Measurements from ENCODE around the gene KRT3.

The KRT3 gene

DNA sequence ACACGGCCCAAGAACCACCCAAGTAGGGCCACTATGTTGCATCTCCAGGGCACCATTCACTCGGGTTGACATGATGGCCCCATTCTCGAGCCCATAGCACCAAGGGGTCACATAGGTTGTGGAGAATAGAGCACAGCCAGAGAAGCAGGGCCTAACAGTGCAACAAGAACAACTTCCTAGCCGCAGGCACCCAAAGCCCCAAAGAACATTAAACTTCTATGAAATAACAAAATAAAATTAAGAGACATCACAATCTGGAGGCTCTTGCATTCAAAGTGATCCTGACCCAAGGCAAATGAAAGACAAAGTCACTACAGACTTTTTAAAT is 16.1 kb upstream of the KRT3 start:
- TF ChIP-seq, protein P1, sequence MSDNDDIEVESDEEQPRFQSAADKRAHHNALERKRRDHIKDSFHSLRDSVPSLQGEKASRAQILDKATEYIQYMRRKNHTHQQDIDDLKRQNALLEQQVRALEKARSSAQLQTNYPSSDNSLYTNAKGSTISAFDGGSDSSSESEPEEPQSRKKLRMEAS (IDR thresholded peaks at IDR 0.05): no peak
- TF ChIP-seq TCF12 (IDR thresholded peaks at IDR 0.05; ENCODE audit: low read depth) (no peak), FOXM1 (IDR thresholded peaks at IDR 0.05; ENCODE audit: borderline replicate concordance, low read depth) (no peak), NFIC (IDR thresholded peaks at IDR 0.05) (no peak), CEBPB (IDR thresholded peaks at IDR 0.05) (no peak), CREB1 (IDR thresholded peaks at IDR 0.05; ENCODE audit: low read depth) (no peak), ZBTB7A (IDR thresholded peaks at IDR 0.05; ENCODE audit: low read depth) (no peak)
- TF ChIP-seq, protein P2, sequence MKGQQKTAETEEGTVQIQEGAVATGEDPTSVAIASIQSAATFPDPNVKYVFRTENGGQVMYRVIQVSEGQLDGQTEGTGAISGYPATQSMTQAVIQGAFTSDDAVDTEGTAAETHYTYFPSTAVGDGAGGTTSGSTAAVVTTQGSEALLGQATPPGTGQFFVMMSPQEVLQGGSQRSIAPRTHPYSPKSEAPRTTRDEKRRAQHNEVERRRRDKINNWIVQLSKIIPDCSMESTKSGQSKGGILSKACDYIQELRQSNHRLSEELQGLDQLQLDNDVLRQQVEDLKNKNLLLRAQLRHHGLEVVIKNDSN (IDR thresholded peaks at IDR 0.05): no peak

DNA sequence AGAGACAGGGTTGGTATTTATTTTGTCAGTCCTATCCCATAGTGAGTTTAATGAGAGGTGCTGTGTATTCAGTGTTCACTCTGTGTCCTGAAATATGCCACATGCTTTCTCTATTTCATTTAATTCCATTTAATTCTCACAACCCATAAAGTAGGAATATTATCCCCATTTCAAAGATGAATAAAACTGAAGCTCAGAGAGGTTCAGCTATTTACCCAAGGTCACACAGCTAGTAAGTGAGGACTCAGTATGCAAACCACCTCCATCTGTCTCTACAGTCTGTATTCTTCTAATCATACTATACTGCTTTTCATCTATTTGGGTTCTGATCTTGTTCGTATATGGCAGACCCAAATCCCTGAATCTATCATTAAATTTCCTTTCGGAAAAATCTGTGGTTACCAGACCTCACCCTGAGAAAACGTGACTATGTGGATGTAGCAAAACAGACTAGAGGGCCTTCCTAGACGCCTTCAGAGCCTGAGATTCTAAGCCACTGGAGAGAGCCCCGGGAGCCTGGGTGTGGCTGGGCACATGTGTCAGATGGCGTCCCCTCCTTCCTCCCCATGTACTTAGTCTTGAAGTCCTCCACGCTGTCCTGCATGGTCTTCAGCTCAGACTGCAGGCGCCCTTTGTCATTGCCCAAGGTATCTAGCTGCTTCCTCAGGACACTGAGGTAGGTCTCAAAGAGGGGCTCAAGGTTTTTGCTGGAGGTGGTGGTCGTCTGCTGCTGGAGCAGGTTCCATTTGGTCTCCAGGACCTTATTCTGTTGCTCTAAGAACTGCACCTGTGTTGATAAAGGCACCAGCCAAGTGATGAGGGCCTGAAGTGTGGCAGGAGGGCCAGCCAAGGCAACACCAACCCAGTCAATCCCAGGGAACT is 15.5 kb upstream of the KRT3 start:
- no peak for TF ChIP-seq RAD21 (IDR thresholded peaks at IDR 0.05; ENCODE audit: low read depth)
- TF ChIP-seq CEBPB (IDR thresholded peaks at IDR 0.05): no peak
- TF ChIP-seq, protein P2 (IDR thresholded peaks at IDR 0.05): no peak

DNA sequence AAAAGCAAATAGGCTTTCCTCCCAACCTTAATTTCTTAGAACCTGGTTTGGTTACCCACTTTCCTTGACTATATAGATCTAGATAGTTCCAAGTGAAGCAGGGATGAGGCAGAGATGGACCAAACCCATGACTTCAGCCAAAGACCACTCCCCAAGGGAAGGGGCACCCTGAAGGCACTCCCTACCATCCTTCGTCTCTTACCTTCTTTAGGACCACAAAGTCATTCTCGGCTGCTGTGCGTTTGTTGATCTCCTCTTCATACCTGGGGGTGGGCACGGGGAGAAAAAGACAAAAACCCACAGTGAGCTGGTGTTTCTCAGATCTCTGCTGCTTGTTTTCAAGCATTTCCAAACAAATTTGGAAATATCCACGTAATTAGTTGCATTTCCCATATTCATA is 14.6 kb upstream of the KRT3 start:
- TF ChIP-seq FOXM1 (IDR thresholded peaks at IDR 0.05; ENCODE audit: borderline replicate concordance, low read depth): no peak
- TF ChIP-seq, protein P1 (IDR thresholded peaks at IDR 0.05): no peak

DNA sequence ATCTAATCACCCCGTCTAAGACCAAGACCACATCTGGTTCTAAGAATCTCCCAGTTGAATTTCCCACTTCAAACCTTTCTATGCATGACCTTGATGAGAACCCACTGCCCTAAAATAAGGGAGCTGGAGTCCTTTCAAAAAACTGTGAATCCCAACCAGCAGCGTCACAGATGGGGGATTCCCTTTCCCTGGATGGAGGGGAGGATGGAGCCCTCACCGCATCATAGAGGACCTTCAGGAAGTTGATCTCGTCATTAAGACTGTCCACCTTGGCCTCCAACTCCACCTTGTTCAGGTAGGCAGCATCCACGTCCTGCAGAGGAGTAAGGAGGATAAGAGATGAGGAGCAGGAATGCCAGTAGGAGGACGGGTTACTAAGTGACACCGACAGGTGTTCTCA is 13.2 kb upstream of the KRT3 start:
- TF ChIP-seq NFIC (IDR thresholded peaks at IDR 0.05) (no peak), TEAD4 (IDR thresholded peaks at IDR 0.05) (no peak), RAD21 (IDR thresholded peaks at IDR 0.05; ENCODE audit: low read depth) (no peak), CEBPB (IDR thresholded peaks at IDR 0.05) (no peak), CREB1 (IDR thresholded peaks at IDR 0.05; ENCODE audit: low read depth) (no peak), ZBTB7A (IDR thresholded peaks at IDR 0.05; ENCODE audit: low read depth) (no peak), FOXM1 (IDR thresholded peaks at IDR 0.05; ENCODE audit: borderline replicate concordance, low read depth) (no peak), EP300 (IDR thresholded peaks at IDR 0.05; ENCODE audit: borderline replicate concordance) (no peak), EGR1 (IDR thresholded peaks at IDR 0.05) (no peak), TCF12 (IDR thresholded peaks at IDR 0.05; ENCODE audit: low read depth) (no peak), TAF1 (IDR thresholded peaks at IDR 0.05; ENCODE audit: low read depth) (no peak)
- TF ChIP-seq, protein P1 (IDR thresholded peaks at IDR 0.05): no peak
- TF ChIP-seq, protein P3, sequence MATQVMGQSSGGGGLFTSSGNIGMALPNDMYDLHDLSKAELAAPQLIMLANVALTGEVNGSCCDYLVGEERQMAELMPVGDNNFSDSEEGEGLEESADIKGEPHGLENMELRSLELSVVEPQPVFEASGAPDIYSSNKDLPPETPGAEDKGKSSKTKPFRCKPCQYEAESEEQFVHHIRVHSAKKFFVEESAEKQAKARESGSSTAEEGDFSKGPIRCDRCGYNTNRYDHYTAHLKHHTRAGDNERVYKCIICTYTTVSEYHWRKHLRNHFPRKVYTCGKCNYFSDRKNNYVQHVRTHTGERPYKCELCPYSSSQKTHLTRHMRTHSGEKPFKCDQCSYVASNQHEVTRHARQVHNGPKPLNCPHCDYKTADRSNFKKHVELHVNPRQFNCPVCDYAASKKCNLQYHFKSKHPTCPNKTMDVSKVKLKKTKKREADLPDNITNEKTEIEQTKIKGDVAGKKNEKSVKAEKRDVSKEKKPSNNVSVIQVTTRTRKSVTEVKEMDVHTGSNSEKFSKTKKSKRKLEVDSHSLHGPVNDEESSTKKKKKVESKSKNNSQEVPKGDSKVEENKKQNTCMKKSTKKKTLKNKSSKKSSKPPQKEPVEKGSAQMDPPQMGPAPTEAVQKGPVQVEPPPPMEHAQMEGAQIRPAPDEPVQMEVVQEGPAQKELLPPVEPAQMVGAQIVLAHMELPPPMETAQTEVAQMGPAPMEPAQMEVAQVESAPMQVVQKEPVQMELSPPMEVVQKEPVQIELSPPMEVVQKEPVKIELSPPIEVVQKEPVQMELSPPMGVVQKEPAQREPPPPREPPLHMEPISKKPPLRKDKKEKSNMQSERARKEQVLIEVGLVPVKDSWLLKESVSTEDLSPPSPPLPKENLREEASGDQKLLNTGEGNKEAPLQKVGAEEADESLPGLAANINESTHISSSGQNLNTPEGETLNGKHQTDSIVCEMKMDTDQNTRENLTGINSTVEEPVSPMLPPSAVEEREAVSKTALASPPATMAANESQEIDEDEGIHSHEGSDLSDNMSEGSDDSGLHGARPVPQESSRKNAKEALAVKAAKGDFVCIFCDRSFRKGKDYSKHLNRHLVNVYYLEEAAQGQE (IDR thresholded peaks at IDR 0.05; ENCODE audit: low read depth): no peak
- TF ChIP-seq, protein P2 (IDR thresholded peaks at IDR 0.05): no peak

DNA sequence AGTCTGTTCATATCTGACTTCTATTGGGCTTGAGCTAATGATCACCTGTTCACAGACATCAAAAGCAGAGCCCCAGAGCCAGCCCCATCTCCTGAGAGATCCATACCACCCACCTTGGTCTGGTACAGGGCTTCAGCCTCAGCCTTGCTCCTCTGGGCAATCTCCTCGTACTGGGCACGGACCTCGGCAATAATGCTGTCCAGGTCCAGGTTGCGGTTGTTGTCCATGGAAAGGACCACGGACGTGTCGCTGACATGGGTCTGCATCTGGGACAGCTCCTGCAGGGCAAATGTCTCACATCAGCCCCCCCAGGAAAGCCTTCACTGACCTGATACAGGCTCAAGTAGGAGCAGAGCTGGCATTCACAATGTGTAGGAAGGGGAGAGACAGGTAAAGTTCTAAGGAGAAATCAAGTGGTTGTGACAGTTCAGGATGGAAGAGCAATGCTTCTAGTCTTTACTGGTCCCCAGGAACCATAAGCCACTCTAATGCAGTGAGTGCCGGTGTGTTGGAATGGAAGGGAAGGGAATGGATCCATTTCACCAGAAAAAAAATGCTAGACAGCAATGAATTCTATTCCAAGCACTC is 12.8 kb upstream of the KRT3 start:
- TF ChIP-seq YY1 (IDR thresholded peaks at IDR 0.05; ENCODE audit: low read depth) (no peak), CEBPB (IDR thresholded peaks at IDR 0.05) (no peak), TCF12 (IDR thresholded peaks at IDR 0.05; ENCODE audit: low read depth) (no peak), EGR1 (IDR thresholded peaks at IDR 0.05) (no peak), RAD21 (IDR thresholded peaks at IDR 0.05; ENCODE audit: low read depth) (no peak), TAF1 (IDR thresholded peaks at IDR 0.05; ENCODE audit: low read depth) (no peak), CREB1 (IDR thresholded peaks at IDR 0.05; ENCODE audit: low read depth) (no peak), FOXM1 (IDR thresholded peaks at IDR 0.05; ENCODE audit: borderline replicate concordance, low read depth) (no peak), TEAD4 (IDR thresholded peaks at IDR 0.05) (no peak), ZBTB7A (IDR thresholded peaks at IDR 0.05; ENCODE audit: low read depth) (no peak), EP300 (IDR thresholded peaks at IDR 0.05; ENCODE audit: borderline replicate concordance) (no peak), NFIC (IDR thresholded peaks at IDR 0.05) (no peak)
- TF ChIP-seq, protein P2 (IDR thresholded peaks at IDR 0.05): no peak
- TF ChIP-seq, protein P3 (IDR thresholded peaks at IDR 0.05; ENCODE audit: low read depth): no peak
- TF ChIP-seq, protein P1 (IDR thresholded peaks at IDR 0.05): no peak

Data from Ishikawa (cell line).